H7 (cell line): ENCODE results near the gene CFDP1. TPM values are rescaled to one million over a fixed set of nuclear protein-coding genes. Genes with fewer than 3 reads are reported as not detected.

ENCODE experiments used
- DNase-seq: peaks from one replicate; pipeline ENCODE4 v3.0.0; 2012
- H3K27me3 ChIP-seq: 2 replicates; pipeline ENCODE4 v1.6.0; 2011; ENCODE audit warnings: mild to moderate bottlenecking, low read length; ENCODE audit not compliant: control insufficient read depth, insufficient read depth
- H3K36me3 ChIP-seq: replicated peaks from 2 replicates; pipeline ENCODE4 v1.5.1; 2011; ENCODE audit warnings: low read length; ENCODE audit not compliant: control insufficient read depth, insufficient read depth
- H3K4me3 ChIP-seq: 2 replicates; pipeline ENCODE4 v1.5.1; 2011; ENCODE audit warnings: low read depth, mild to moderate bottlenecking, control low read depth, low read length, moderate library complexity; ENCODE audit not compliant: insufficient read depth
- total RNA-seq: library from RNA; depleted of rRNA; stranded (reverse); fragments of >200 nt; shearing (Covaris generic); gene quantifications from 2 replicates; pipeline ENCODE4 v1.2.3, GENCODE V29; 2014; rRNA removed

CFDP1 gene
- total RNA-seq, 1 experiment from 2014 or later = 36.0 TPM

GRCh38 chr16:75244844-75245758 lies 188.2 kb downstream of the CFDP1 start:
- peak; percentile 94 for DNase-seq
- no peaks in the 10 kb centered on the region for H3K27me3 ChIP-seq
- H3K4me3 ChIP-seq = no peak overlapping the region
- H3K36me3 ChIP-seq = peaks cover 19% of the 10 kb centered on the region

- Histone ChIP-seq H3K36me3 (peaks cover 22% of the 10 kb centered on the region), H3K4me3 (no peak overlapping the region), H3K27me3 (no peaks in the 10 kb centered on the region)
- DNase-seq = no peak
Observed at GRCh38 chr16:75244225-75244809, 189.0 kb downstream of the CFDP1 start.

Other genes with a start within 250 kb of the CFDP1 start
- not detected in 2 replicates for gene CTRB2, start 226.3 kb downstream of the CFDP1 start, total RNA-seq
- gene CTRB1, start 214.5 kb downstream of the CFDP1 start, total RNA-seq = not detected in 2 replicates
- 63.0 and 68.4 TPM in 2 replicates for gene BCAR1, start 181.9 kb downstream of the CFDP1 start, total RNA-seq
- gene TMEM170A, start 31.2 kb upstream of the CFDP1 start, total RNA-seq = 43.7 and 55.9 TPM in 2 replicates
- 9.7 and 11.5 TPM in 2 replicates for gene CHST6, start 61.9 kb upstream of the CFDP1 start, total RNA-seq
- gene CHST5, start 102.6 kb upstream of the CFDP1 start, total RNA-seq = 0.90 TPM in 1 of 2 replicates, not detected in the other
- gene TMEM231, start 122.7 kb upstream of the CFDP1 start, total RNA-seq = 11.3 and 12.9 TPM in 2 replicates
- 34.5 and 40.1 TPM in 2 replicates for gene GABARAPL2, start 132.9 kb upstream of the CFDP1 start, total RNA-seq
- 37.4 and 42.8 TPM in 2 replicates for gene ADAT1, start 189.8 kb upstream of the CFDP1 start, total RNA-seq
- 260 and 263 TPM in 2 replicates for gene KARS1, start 214.2 kb upstream of the CFDP1 start, total RNA-seq
- 17.5 and 25.5 TPM in 2 replicates for gene TERF2IP, start 214.3 kb upstream of the CFDP1 start, total RNA-seq
- gene CPHXL2, start 243.5 kb upstream of the CFDP1 start, total RNA-seq = not detected in 2 replicates